KOPT-K1 (cell line): ENCODE results near the gene RABGAP1L.

Source experiments
- H3K27ac ChIP-seq: fragments of 200-600 bp; sonication (generic); 2 replicates; pipeline ENCODE4 v1.5.1; 2016; ENCODE audit warnings: antibody characterized with exemption, mild to moderate bottlenecking, low read depth, low read length; ENCODE audit not compliant: poor library complexity, severe bottlenecking
- H3K36me3 ChIP-seq: fragments of 200-600 bp; sonication (generic); 2 replicates; pipeline ENCODE4 v1.5.1; 2017; ENCODE audit warnings: antibody characterized with exemption, mild to moderate bottlenecking, low read length, moderate library complexity; ENCODE audit not compliant: insufficient read depth
- H3K9me3 ChIP-seq: fragments of 200-600 bp; sonication (generic); 2 replicates; pipeline ENCODE4 v1.5.1; 2017; ENCODE audit warnings: antibody characterized with exemption, low read length, mild to moderate bottlenecking; ENCODE audit not compliant: insufficient read depth, poor library complexity, severe bottlenecking

RABGAP1L gene

GRCh38 chr1:174743654-174744561 lies 584.6 kb downstream of the RABGAP1L start:
- Histone ChIP-seq H3K9me3 (no peaks in the 10 kb centered on the region), H3K36me3 (no peaks in the 10 kb centered on the region), H3K27ac (no peak overlapping the region)

GRCh38 chr1:174744886-174745285 lies 585.6 kb downstream of the RABGAP1L start:
- H3K36me3 ChIP-seq = no peaks in the 10 kb centered on the region
- H3K9me3 ChIP-seq = no peaks in the 10 kb centered on the region
- no peak overlapping the region for H3K27ac ChIP-seq

GRCh38 chr1:174746024-174746808 lies 586.9 kb downstream of the RABGAP1L start:
- H3K27ac ChIP-seq = no peak overlapping the region
- no peaks in the 10 kb centered on the region for H3K36me3 ChIP-seq
- no peaks in the 10 kb centered on the region for H3K9me3 ChIP-seq

GRCh38 chr1:174747613-174748012 lies 588.3 kb downstream of the RABGAP1L start:
- H3K9me3 ChIP-seq = no peaks in the 10 kb centered on the region
- no peaks in the 10 kb centered on the region for H3K36me3 ChIP-seq
- H3K27ac ChIP-seq = no peak overlapping the region

- H3K9me3 ChIP-seq = no peaks in the 10 kb centered on the region
- H3K27ac ChIP-seq = no peak overlapping the region
- no peaks in the 10 kb centered on the region for H3K36me3 ChIP-seq
Observed at GRCh38 chr1:174748586-174748985, 589.3 kb downstream of the RABGAP1L start.

- H3K9me3 ChIP-seq = no peaks in the 10 kb centered on the region
- no peak overlapping the region for H3K27ac ChIP-seq
- H3K36me3 ChIP-seq = no peaks in the 10 kb centered on the region
Observed at GRCh38 chr1:174753131-174753530, 593.8 kb downstream of the RABGAP1L start.

- Histone ChIP-seq H3K36me3 (no peaks in the 10 kb centered on the region), H3K27ac (no peak overlapping the region), H3K9me3 (no peaks in the 10 kb centered on the region)
Observed at GRCh38 chr1:174761335-174761734, 602.0 kb downstream of the RABGAP1L start.

GRCh38 chr1:174761901-174762585 lies 602.7 kb downstream of the RABGAP1L start:
- no peak overlapping the region for H3K27ac ChIP-seq
- H3K36me3 ChIP-seq = no peaks in the 10 kb centered on the region
- H3K9me3 ChIP-seq = no peaks in the 10 kb centered on the region

- no peaks in the 10 kb centered on the region for H3K36me3 ChIP-seq
- H3K9me3 ChIP-seq = no peaks in the 10 kb centered on the region
- no peak overlapping the region for H3K27ac ChIP-seq
Observed at GRCh38 chr1:174764191-174764590, 604.9 kb downstream of the RABGAP1L start.

GRCh38 chr1:174766727-174767126 lies 607.4 kb downstream of the RABGAP1L start:
- Histone ChIP-seq H3K9me3 (no peaks in the 10 kb centered on the region), H3K27ac (no peak overlapping the region), H3K36me3 (no peaks in the 10 kb centered on the region)

GRCh38 chr1:174768516-174768915 lies 609.2 kb downstream of the RABGAP1L start:
- no peak overlapping the region for H3K27ac ChIP-seq
- H3K36me3 ChIP-seq = no peaks in the 10 kb centered on the region
- H3K9me3 ChIP-seq = no peaks in the 10 kb centered on the region

GRCh38 chr1:174768949-174769348 lies 609.6 kb downstream of the RABGAP1L start:
- H3K27ac ChIP-seq = no peak overlapping the region
- no peaks in the 10 kb centered on the region for H3K36me3 ChIP-seq
- H3K9me3 ChIP-seq = no peaks in the 10 kb centered on the region

GRCh38 chr1:174769961-174770549 lies 610.7 kb downstream of the RABGAP1L start:
- H3K36me3 ChIP-seq = no peaks in the 10 kb centered on the region
- H3K27ac ChIP-seq = no peak overlapping the region
- H3K9me3 ChIP-seq = no peaks in the 10 kb centered on the region

- Histone ChIP-seq H3K27ac (no peak overlapping the region), H3K9me3 (no peaks in the 10 kb centered on the region)
Observed at GRCh38 chr1:174775621-174776020, 616.3 kb downstream of the RABGAP1L start.

GRCh38 chr1:174777262-174777661 lies 617.9 kb downstream of the RABGAP1L start:
- no peaks in the 10 kb centered on the region for H3K36me3 ChIP-seq
- H3K27ac ChIP-seq = no peak overlapping the region
- no peaks in the 10 kb centered on the region for H3K9me3 ChIP-seq

More at GRCh38 chr1:174775621-174776020, 616.3 kb downstream of the RABGAP1L start:
- no peaks in the 10 kb centered on the region for H3K36me3 ChIP-seq
